NB4 (cell line): ENCODE results near the gene FIS1.

Source experiments
- MAX ChIP-seq: IDR thresholded peaks from 2 replicates; pipeline ENCODE4 v1.6.1; 2011; ENCODE audit warnings: low read depth, low read length
- MYC ChIP-seq: IDR thresholded peaks from 2 replicates; pipeline ENCODE4 v1.6.1; 2011; ENCODE audit warnings: low read depth, low read length
- POLR2A ChIP-seq: IDR thresholded peaks from 2 replicates; pipeline ENCODE4 v1.6.1; 2011; ENCODE audit warnings: mild to moderate bottlenecking; ENCODE audit not compliant: insufficient read length; ENCODE audit errors: extremely low read depth
- TF ChIP-seq, protein P1 (sequence below): IDR thresholded peaks from one replicate; pipeline ENCODE4 v1.5.1; 2012; ENCODE audit warnings: low read depth, low read length

DNA sequence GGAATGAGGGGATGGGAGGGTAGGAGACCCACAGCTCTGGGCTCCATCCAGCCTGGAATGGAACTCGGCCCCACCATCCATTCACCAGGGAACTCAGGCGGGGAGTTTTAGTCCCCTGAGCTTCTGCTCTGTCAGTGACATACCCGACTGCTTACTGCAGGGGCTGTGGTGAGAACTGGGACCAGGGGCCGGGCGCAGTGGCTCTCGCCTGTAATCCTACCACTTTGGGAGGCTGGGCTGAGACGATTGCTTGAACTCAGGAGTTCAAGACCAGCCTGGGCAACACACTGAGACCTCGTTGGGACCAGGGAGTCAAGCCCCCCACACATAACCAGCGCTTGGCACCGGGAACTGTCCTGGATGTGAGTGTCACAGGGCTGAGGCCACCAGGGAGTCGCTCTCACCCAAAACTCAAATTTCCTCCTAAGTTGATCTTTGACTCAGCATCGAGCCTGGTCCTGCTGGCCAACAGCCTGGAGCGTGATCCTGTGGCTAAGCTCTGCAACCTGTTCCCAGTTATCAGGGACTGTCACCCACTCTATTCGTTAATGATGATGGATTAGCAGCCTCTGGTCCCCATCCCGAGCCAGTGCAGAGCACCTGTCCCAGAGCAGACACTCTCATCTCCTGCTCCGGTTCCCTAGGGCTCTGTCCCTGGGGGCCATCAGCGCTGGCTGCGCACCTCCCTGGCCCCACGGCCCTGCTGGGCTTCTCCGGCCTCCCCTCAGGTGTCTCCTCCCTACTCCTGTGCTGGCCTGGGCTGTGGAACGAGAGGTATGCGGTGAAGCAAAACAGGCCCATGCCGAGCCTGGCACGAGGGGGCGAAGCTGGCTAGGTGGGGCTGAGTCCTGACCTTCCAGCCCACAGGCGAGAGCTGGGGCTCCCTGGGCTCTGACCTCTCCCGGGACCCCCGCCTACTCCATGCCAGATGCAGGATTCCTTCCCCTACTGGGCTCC lies 6.4 kb downstream of the FIS1 start:
- TF ChIP-seq POLR2A (no peak), MYC (no peak), MAX (no peak)
- TF ChIP-seq, protein P1, sequence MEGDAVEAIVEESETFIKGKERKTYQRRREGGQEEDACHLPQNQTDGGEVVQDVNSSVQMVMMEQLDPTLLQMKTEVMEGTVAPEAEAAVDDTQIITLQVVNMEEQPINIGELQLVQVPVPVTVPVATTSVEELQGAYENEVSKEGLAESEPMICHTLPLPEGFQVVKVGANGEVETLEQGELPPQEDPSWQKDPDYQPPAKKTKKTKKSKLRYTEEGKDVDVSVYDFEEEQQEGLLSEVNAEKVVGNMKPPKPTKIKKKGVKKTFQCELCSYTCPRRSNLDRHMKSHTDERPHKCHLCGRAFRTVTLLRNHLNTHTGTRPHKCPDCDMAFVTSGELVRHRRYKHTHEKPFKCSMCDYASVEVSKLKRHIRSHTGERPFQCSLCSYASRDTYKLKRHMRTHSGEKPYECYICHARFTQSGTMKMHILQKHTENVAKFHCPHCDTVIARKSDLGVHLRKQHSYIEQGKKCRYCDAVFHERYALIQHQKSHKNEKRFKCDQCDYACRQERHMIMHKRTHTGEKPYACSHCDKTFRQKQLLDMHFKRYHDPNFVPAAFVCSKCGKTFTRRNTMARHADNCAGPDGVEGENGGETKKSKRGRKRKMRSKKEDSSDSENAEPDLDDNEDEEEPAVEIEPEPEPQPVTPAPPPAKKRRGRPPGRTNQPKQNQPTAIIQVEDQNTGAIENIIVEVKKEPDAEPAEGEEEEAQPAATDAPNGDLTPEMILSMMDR = no peak
